Measurements from ENCODE around the gene PRRX2.

The PRRX2 gene

DNA sequence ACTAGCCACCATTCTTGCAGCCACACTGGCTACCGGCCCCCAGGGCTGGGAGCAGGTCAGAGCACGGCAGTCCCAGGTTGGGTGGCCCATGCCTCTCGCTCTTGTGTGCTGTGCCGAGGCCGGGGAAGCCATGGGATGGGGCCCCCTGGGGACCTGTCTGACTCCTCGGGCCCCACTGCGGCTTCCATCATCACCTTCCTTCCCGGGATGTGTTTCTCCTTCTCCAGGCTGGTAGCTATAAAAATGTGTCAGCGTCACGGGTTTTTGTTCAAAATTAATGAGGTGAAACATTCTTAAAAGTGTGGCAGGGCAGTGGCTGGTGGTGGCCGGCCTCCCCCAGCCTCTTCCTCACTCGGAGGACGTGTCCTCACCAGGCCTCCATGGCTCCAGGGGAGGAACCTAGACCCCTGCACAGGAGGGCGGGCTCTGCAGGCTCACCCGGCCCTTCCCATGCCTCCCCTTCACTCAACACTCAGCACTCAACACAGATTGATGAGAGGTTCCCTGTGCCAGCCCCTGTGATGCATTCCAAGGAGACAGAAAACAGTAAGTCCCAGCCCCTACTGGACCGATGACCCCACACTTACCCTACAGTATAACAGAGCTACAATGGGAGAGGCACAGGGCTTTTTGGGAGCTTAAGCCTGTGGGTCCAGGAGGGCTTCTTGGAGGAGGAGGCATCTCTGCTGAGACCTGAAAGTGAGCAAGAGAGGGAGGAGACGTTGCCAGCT lies 44.2 kb downstream of the PRRX2 start:
- DNase-seq (ENCODE audit: low spot score) = no peak

DNA sequence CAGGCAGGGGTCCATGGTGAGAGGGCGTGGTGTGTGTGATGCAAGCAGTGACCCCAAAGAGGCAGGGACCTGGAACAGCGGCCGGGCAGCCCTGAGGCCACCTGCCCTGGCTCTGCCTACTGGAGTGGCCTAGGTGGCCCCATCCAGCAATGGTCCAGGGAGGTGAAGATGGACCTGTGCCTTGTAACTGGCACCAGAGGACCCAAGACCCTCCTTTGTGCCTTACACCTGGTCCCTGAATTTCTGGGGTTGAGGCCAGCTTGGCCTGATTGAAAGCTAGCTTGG lies 44.7 kb downstream of the PRRX2 start:
- DNase-seq (ENCODE audit: low spot score) = no peak

DNA sequence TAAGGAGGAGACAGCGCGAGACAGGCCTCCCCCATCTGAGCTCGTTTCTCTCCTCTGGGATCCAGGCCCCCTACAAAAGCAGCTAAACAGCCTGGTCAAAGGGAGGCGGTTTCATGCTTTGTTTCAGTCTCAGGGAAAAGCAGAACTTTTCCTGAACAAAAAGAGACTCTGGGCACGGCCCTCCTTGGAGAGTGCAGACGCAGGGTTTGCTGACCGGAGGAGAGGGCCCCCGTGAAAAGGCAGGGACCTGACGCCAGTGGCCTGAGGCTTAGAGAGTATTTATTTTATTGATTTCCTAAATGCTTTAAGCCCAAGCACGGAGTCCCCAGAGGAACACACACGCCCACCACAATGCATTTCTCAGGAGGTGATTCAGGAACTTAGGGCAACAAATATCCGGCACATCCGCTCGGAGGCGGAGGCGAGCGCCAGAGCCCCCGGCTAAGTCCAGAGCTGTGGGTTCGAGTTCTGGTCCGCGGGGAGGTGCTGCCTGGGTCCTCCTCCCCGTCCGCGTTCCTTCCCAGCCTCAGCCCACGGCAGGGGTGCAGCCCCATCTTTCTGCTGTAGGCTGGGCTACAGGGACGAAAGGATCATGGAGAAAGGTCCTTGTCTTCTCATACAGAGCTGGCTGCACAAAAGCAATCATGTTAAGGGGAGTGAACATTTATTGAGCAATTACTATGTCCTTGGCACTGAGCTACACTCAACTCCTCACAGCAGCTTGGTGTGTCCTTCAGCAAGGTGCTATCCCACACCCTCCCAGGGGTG lies 47.4 kb downstream of the PRRX2 start:
- DNase-seq (ENCODE audit: low spot score) = no peak

DNA sequence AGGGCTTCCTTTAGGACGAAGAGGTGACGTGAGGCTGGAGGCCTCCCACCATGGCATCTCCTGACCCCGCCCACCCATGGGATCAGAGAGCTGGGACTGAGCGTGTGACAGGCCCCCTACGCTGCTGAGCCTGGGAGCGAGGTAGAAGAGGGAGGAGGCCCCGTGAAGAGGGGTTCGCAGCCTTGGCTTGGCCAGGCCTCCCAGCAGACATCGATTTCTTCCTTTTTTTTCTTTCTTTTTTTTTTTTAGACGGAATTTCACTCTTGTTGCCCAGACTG lies 47.9 kb downstream of the PRRX2 start:
- DNase-seq (ENCODE audit: low spot score) = no peak

DNA sequence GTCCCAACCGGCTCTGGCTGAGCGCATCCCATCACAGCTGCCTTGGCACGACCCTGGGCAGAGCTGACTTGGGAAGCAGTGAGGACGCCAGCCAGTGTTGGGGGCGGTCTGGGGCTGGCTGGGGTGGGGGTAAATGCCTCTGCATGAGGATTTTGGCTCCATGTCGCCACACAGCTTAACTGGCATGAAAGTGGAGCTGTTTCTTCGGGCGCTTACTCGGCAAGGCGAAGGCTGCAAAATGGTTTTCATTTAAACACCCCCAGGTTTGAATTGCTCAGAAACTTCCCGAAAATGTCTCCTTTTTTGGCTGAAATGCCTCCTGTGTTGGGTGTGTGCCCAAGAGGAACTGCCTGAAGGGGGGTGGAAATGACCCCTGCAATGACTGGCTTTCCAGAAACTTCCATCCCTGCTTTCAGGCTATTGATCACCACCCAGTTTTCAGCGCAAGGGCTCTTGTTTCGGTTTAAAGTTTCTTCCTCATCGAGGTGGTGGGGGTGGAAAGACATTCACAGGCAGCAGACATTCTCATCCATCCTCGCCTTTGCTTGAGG lies 49.1 kb downstream of the PRRX2 start:
- DNase-seq (ENCODE audit: low spot score) = no peak

DNA sequence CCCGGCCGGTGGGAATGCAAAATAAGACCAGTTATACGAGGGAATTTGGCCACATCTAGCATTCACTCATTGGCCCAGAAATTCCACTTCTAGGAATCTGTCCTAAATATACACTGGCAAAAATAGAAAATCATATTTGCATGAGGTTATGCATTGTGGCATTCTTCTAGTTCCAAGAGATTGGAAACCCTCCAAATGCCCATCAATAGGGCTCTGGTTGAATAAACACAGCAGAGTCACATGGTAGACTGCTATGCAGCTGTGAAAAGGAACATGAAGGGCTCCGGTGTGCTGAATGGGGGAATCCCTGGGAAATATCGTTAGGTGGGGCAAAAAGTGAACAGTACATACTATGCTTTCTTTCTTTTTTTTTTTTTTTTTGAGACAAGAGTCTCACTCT lies 50.6 kb downstream of the PRRX2 start:
- DNase-seq (ENCODE audit: low spot score) = no peak

DNA sequence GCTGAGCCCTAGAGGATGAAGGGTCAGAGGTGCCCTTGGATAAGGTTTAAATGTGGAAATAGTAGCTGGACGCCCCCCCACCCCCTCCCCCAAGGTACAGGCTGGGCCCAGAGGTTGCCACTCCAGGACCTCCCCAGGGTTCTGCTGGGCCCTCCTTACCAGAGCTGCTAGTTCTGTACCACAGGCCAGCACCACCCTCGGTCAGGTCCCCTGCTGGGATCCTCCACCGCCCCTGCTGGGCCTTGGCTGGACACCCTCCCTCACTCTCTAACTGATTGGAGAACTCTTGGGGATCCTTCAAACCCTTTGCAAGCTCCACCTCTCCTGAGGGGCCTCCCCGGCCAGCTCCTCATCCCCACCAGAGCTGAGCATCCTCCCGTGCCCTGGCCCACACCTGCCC lies 52.5 kb downstream of the PRRX2 start:
- no peak for DNase-seq (ENCODE audit: low spot score)

DNA sequence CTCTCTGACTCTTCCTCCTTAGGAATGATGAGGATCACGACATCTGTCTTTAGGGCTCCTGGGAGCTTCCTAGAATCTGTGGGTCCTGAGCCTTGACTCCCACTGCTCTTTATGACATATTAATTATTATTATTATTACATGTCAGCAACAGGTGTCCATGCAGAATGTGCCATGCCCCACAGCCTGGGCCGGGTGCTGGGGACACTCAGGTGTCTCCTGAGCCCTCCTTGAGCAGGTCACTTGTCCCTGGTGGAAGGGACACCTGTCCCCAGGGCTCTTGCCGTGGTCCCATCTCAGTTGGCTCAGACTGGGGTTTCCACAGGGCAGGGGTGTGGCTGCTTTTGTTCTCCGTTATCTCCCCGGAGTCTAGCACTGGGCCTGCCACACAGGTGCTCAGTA lies 53.2 kb downstream of the PRRX2 start:
- DNase-seq (ENCODE audit: low spot score) = no peak

DNA sequence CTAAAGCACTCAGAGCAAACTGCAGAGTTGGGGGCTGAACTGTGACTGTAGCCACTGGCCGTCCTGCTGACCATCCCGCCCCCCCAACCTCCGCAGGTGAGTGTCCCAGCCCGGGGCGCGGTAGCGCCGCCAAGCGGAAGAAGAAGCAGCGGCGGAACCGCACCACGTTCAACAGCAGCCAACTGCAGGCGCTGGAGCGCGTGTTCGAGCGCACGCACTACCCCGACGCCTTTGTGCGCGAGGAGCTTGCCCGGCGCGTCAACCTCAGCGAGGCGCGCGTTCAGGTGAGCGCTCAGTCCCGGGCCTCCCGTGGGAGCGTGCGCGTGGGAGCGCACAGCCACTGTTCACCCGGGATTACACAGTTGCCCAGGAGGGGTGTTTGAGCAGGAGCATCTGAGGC lies 53.7 kb downstream of the PRRX2 start:
- DNase-seq (ENCODE audit: low spot score) = no peak

DNA sequence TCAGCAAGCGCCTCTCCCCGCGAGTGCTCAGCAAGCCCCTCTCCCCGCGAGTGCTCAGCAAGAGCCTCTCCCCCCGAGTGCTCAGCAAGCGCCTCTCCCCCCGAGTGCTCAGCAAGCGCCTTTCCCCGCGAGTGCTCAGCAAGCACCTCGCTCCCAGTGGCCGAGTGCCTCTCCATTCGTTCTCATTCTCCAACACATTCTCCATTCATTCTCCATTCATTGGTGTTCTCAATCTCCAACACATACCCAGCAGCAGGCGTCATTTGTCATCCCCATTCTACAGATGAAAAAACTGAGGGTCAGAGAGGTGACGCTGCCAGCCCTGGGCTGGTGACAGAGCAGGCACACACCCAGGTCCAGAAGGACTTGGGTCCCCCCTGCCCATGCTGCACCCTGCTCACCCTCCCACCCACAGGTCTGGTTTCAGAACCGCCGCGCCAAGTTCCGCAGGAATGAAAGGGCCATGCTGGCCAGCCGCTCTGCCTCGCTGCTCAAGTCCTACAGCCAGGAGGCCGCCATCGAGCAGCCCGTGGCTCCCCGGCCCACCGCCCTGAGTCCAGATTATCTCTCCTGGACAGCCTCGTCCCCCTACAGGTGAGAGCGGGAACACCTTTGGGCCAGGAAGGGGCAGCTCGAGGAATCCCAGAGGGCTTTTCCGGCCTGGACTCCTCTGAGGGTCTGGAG lies 54.9 kb downstream of the PRRX2 start:
- DNase-seq (ENCODE audit: low spot score) = no peak

DNA sequence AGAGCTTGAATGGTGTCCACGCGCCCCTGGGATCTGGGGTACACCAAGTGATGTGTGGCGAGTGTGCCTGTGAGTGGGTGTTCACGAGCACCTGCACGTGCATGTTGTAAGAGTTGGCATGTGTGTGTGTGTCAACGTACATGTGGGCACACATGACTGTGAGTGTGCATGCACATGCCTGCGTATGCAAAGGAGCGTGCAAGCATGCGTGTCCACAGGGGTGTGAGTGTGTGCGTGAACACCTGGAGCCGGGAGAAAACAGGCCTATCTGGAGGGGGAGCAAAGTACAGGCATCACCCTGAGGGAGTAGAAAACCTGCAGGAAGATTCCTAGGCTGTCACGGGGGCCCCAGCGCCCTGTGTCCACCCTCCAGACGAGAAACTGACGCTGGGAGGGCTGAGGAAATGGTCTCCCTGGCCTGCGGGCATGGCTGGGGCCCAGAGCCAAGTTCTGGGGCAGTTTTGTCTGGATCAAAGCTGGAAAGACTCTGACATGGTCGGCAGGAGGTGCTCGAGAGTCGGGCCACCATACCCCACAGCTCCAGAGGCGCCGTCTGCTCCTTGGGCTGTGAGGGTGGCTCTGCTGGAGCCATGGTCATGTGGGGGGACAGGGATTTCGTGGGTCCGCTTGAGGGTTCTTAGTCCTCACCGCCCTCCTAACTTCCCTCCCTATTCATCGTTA lies 55.6 kb downstream of the PRRX2 start:
- DNase-seq (ENCODE audit: low spot score) = no peak

DNA sequence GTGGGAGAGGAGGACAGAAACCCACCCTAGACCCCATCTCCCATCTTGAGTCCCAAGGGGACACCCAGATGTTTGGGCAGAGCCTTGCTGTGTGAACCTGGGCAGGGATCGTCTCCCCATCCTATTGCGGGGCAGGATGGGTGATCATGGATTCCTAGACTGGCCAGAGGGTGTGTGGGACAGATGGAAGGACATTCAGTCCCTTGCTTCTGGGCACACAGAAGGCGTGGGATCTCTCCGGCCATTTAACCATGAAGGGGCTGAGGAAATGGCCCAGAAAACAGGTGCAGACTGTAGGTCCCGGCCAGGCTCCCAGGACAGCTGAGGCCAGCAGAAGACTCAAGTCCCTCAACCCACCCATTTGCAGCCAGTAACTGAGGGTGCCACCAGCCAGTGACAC lies 57.5 kb downstream of the PRRX2 start:
- no peak for DNase-seq (ENCODE audit: low spot score)

DNA sequence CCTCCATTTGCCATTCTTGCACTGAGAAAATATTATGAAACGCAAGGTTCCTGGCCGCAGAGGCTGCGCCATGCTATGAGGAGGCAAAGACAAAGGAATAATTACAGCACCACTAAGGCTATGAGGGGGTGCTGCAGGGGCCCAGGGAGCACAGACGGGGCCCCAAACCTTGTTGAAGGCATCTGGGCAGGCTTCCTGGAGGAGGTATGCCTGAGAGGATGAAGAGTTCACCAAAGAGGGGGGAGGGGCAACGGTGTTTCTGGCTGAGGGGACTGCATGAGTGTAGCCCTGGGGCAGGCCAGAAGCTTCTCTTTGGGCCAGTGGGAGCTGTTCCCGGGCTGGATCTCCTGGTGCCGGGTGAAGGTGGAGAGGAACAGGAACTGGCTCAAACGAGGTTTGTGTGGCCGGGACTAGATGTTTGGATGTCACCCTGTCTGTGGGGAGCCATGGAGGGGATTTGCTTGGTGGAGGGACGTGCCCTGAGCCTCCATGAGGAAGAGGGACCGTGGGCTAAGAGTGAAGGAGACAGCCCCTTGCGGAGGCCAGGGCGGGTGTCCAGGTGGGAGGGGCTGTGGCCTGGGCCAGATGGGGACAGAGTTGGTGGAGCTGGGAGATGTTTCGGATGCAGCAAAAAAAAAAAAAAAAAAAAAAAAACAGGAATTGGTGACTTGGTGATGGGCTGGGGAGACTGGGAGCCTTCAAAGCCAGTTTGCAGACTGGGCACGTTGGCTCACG lies 59.2 kb downstream of the PRRX2 start:
- no peak for DNase-seq (ENCODE audit: low spot score)

DNA sequence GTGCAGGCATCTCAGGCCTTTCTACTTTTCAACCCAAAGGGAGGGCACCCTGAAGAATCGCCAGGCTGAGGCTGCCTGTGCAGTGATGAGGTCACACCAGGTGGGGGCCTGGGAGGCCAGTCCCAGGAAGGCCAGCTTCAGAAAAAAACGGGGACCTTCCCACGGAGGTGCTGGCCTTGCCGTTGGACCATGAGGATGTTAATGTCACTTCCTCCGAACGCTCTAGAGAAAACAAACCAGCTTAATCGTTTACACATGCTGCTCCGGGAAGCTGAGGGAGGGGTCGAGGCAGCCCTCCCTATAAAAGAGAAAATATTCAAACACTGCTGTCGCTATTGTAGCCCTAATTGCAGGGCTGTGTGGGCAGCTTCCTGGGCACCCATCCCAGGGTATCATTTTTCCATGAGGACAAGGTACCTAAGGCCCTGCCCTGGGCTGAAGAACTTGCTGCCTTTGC lies 60.4 kb downstream of the PRRX2 start:
- DNase-seq (ENCODE audit: low spot score) = no peak

DNA sequence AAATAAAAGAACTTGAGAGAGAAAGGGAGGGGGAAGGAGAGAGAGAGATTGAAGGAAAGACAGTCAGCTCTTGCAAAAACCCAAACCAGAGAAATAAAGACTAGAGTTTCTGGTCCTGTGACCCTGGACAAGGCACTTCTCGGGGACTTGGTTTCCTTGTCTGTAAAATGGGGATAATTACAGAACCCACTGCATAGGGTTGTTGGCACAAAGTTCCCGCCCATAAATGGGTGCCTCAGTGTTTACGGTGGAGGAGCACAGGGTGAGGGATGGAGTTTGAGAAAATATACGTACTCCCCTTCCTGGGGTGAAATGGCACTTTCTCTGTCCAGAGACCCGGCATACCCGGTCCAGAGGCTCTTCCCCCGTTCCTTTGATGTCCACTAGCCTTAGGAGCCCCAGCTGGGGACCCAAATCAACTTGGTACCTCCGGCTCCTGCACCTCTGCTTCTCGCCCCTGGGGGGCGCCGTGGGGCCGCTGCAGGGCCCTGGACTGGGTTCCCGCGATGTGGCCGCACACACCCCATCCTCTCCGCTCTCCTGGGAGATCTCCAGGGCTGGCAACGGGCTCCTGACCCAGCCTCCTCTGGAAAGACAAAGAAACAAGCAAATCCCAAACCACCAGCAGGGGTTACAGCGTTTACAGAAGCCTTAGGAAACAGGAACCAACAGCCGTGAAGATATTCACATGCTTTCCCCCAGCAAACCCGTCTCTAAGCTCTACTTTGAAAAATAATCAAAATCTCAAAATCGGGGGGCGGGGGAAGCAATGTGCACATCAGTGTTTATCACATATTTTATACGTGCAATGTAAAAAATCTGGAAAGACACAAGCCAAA lies 61.1 kb downstream of the PRRX2 start:
- DNase-seq (ENCODE audit: low spot score) = peak; percentile 51

DNA sequence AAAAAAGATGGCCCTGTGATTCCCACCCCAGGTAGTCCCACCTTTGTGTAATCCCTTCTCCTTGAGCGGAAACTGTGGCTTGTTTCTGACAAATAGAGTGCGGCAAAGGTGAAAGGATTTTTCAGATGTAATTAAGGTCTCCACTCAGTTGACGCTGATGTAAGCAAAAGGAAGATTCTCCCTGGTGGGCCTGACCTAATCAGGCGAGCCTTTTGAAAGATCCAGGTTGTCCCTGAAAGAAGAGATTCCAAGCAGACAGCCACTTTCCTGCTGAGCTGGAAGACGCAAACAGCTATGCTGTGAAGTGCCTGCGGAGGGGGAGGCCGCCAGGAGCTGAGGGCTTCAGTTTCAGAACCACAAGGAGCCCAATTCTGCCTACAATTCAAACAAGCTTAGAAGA lies 63.3 kb downstream of the PRRX2 start:
- no peak for DNase-seq (ENCODE audit: low spot score)

DNA sequence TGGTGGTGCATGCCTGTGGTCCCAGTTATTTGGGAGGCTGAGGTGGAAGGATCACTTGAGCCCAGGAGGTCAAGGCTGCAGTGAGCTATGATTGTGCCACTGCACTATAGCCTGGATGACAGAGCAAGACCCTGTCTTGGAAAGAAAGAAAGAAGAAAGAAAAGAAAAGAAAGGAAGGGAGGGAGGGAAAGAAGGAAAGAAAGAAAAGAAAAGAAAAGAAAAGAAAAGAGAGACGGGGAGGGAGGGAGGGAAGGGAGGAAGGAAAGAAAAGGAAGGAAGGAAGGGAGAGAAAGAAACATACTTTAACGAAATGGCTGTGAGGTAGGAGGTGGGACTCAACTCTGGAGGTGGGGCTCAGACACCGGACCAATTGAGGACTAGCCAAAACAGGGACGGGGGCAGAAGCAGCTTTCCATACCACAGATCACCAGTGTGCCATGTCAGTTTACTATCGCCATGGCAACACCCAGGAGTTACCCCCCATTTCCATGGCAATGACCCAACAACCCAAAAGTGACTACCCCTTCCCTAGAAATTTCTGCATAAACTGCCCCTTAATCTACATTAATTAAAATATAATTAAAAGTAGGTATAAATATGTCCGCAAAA lies 66.1 kb downstream of the PRRX2 start:
- DNase-seq (ENCODE audit: low spot score) = no peak

DNA sequence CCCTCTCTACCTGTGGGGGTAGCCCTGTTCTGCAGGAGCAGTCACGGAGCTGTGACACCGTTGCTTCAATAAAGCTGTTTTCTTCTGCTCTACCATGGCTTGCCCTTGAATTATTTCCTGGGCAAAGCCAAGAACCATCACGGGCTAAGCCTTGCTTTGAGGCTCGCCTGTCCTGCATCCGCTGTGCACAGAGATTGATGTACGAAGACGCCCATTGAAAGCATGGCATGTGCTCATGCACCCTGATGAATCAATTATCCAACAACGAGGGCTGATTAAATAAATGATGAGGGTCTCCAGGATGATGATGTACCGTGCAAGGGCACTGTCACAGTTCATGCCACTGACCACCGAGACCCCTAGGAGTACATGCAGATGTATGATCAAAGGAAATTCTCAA lies 66.7 kb downstream of the PRRX2 start:
- no peak for DNase-seq (ENCODE audit: low spot score)

DNA sequence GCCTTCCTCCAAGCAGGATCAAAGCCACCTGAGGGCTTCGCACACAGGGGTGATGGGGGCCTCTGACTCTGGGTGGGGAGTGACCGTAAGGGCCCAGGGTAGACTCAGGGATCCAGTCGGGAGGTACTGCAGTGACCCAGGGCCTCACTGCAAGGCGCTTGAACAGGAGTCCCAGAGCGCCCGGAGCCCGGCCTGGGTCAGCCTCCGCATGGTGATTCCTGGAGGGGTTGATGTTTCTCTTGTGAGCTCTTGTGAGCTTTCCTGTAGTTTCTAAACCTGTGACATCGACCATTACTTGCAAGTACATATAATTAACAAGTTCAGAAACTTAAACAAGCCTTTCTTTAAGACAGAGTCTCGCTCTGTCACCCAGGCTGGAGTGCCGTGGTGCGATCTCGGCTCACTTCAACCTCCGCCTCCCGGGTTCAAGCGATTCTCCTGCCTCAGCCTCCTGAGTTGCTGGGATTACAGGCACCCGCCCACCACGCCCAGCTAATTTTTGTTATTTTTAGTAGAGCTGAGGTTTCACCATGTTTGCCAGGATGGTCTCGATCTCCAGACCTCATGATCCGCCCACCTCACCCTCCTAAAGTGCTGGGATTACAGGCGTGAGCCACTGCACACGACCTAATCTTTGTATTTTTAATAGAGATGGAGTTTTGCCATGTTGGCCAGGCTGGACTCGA lies 67.6 kb downstream of the PRRX2 start:
- DNase-seq (ENCODE audit: low spot score) = no peak

DNA sequence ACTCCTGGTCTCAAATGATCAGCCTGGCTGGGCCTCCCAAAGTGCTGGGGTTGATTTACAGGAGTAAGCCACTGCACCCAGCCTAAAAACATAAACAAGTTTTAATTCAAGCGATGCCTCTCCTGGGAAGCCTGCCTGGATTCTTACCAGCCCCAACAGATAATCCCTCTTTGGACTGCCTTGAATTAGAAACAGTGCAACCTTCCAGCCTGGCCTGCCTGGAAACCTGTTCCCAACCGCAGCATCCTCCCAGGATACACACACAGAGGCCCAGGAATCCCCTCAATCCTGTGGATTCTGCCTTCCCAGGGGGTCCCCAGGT lies 68.1 kb downstream of the PRRX2 start:
- DNase-seq (ENCODE audit: low spot score) = no peak
